ENCODE measurements around the gene ZFYVE28. TPM values are rescaled to one million over a fixed set of nuclear protein-coding genes. Genes with fewer than 3 reads are reported as not detected.
"Not testable (repeated sequence)": the region's sequence is repeated elsewhere in the genome, so short reads cannot be mapped to it uniquely, and the experiment has no call there.

Gene ZFYVE28
- total and polyA plus RNA-seq, 4 donors, result 7.0 to 25.9 (median 12.5) TPM

DNA sequence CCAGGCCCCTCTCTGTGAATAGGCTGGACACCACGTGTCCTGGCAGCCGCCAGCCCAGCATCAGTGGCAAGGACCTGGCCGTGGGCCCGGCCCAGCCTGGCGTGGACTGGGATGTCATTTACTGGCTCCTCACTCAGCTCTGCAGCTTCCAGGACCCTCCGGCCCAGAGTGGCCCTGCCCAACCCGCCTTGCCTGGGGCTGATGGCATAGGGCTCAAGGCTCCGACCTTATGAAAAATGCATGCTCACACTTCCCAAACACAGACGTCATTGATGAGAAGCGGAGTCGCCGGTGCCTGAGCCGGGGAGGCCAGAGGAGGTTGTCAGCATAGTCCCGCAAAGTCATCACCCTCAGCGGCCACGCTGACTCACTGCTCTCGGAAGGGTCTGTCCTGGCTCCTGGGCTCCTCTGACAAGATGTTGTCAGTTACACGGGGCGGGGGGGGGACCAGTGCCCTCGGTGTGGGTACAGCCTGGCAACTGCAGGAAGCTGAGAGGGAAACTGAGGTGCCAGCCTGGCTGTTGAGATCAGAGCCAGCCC lies 14.6 kb upstream of the ZFYVE28 start:
- H3K9me3 ChIP-seq (ENCODE audit: control insufficient read depth, low read length), result no peaks in the 10 kb centered on the region
- 67 to 73% methylated on average over 20 of the region's 20 CpGs for WGBS, 2 donors

DNA sequence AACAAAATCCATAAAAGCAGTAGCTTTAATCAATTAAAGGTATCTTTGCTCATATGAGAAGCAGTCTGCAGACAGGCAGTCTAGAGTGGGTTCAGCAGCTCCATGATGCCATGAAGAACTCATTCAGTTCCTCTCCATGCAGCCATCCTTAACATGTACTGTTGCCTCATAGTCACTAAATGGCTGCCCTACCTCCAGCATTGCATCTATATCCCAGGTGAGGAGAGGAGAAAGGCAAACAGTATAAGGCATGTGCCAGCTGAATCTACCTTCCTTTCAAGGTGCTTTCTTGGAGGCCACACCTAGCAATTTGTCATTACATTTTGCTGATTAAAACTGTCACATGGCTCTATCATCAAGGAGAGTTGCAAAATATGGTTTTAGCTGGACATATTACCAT lies 13.6 kb upstream of the ZFYVE28 start:
- DNase-seq, result no peak
- ATAC-seq (ENCODE audit: low FRiP score), result no peak
- intact Hi-C loops (cut with DNase I), result no loop called here
- Histone ChIP-seq H3K4me1 (ENCODE audit: control insufficient read depth in 1 of 2, insufficient read depth in 2 of 2, low read length in 2 of 2) (no peaks in the 10 kb centered on the region), H3K9me3 (ENCODE audit: control insufficient read depth, low read length) (no peaks in the 10 kb centered on the region), H3K36me3 (ENCODE audit: control insufficient read depth in 1 of 2, insufficient read depth in 2 of 2, low read length in 1 of 2) (no peaks in the 10 kb centered on the region), H3K4me3 (ENCODE audit: low read length in 2 of 2) (no peak overlapping the region), H3K27me3 (ENCODE audit: control insufficient read depth in 1 of 2, insufficient read depth in 2 of 2, low read length in 1 of 2) (no peaks in the 10 kb centered on the region), H3K27ac (ENCODE audit: low read depth in 1 of 2, low read length in 2 of 2) (no peak overlapping the region)

More for the DNA sequence above, 14.6 kb upstream of the ZFYVE28 start:
- Histone ChIP-seq H3K27ac (ENCODE audit: low read depth in 1 of 2, low read length in 2 of 2) (no peak overlapping the region), H3K4me3 (ENCODE audit: low read length in 2 of 2) (no peak overlapping the region), H3K36me3 (ENCODE audit: control insufficient read depth in 1 of 2, insufficient read depth in 2 of 2, low read length in 1 of 2) (no peaks in the 10 kb centered on the region), H3K4me1 (ENCODE audit: control insufficient read depth in 1 of 2, insufficient read depth in 2 of 2, low read length in 2 of 2) (no peaks in the 10 kb centered on the region), H3K27me3 (ENCODE audit: control insufficient read depth in 1 of 2, insufficient read depth in 2 of 2, low read length in 1 of 2) (no peaks in the 10 kb centered on the region)
- ATAC-seq (ENCODE audit: low FRiP score) (no peak), DNase-seq (peak in 1 of 2 donors; percentile 72)
- intact Hi-C loops (cut with DNase I), result no loop called here

DNA sequence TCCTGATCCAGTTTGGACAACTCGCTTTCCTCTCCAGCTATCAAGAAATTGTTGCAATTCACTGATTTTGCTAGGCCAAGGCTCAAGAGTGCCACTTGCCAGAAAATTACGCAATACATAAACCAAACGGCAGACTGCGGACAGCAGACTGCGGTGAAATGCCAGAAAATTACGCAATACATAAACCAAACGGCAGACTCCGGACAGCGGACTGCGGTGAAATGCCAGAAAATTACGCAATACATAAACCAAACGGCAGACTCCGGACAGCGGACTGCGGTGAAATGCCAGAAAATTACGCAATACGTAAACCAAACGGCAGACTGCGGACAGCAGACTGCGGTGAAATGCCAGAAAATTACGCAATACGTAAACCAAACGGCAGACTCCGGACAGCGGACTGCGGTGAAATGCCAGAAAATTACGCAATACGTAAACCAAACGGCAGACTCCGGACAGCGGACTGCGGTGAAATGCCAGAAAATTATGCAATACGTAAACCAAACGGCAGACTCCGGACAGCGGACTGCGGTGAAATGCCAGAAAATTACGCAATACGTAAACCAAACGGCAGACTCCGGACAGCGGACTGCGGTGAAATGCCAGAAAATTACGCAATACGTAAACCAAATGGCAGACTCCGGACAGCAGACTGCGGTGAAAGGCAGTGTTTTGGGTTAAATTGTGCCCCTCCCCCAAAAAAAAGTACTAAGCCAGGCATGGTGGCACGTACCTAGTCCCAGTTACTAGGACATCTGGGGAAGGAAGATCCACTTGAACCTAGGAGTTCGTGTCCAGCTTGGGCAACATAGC lies 11.7 kb upstream of the ZFYVE28 start:
- ATAC-seq (ENCODE audit: low FRiP score); intact Hi-C loops (cut with DNase I); DNase-seq; H3K9me3 ChIP-seq (ENCODE audit: control insufficient read depth, low read length); H3K4me3 ChIP-seq (ENCODE audit: low read length in 2 of 2); H3K4me1 ChIP-seq (ENCODE audit: control insufficient read depth in 1 of 2, insufficient read depth in 2 of 2, low read length in 2 of 2); H3K27me3 ChIP-seq (ENCODE audit: control insufficient read depth in 1 of 2, insufficient read depth in 2 of 2, low read length in 1 of 2); H3K36me3 ChIP-seq (ENCODE audit: control insufficient read depth in 1 of 2, insufficient read depth in 2 of 2, low read length in 1 of 2); H3K27ac ChIP-seq (ENCODE audit: low read depth in 1 of 2, low read length in 2 of 2): not testable (repeated sequence)
- 83 to 85% methylated on average over 27 to 30 of the region's 49 CpGs for WGBS, 2 donors

DNA sequence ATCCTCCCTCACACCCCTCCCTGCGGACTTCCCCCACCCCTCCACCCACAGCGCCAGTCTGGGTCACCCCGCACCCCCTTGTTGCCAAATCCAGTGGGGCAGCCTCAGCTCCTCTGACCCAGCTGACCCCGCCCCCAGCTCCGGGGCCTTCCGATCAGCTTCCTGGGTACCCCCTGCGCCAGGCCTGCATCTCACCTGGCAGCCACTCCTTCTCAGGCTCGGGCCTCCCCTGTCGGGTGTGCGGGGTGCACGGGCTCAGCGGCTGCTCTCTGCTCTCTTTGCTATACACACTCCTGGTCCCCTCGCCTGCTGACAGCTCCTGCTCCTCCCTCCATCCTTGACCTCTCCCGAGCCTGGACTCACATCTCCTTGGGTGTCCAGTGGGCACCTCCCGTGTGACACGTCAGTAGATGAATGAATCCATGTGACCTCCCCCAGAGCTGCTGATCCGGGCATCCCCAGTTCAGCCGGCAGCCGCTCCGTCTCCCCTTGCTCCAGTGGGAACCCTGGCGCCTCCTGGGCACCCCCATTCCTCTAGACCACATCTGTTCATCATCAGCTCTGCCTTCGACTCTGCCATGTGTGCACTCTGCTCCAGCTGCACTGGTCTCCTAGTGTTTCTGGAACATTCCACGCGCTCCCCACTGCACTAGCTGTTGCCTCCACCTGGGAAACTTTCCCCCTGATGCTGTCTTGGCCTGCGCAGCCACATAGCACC lies 10.2 kb upstream of the ZFYVE28 start:
- no peak for DNase-seq
- H3K4me3 ChIP-seq (ENCODE audit: low read length in 2 of 2), result no peak overlapping the region
- H3K36me3 ChIP-seq (ENCODE audit: control insufficient read depth in 1 of 2, insufficient read depth in 2 of 2, low read length in 1 of 2), result no peaks in the 10 kb centered on the region
- H3K9me3 ChIP-seq (ENCODE audit: control insufficient read depth, low read length), result no peaks in the 10 kb centered on the region
- intact Hi-C loops (cut with DNase I), result no loop called here
- WGBS, 2 donors, result 73 to 79% methylated on average over 25 of the region's 25 CpGs
- no peak overlapping the region for H3K27ac ChIP-seq (ENCODE audit: low read depth in 1 of 2, low read length in 2 of 2)
- no peaks in the 10 kb centered on the region for H3K4me1 ChIP-seq (ENCODE audit: control insufficient read depth in 1 of 2, insufficient read depth in 2 of 2, low read length in 2 of 2)
- no peak for ATAC-seq (ENCODE audit: low FRiP score)
- no peaks in the 10 kb centered on the region for H3K27me3 ChIP-seq (ENCODE audit: control insufficient read depth in 1 of 2, insufficient read depth in 2 of 2, low read length in 1 of 2)

DNA sequence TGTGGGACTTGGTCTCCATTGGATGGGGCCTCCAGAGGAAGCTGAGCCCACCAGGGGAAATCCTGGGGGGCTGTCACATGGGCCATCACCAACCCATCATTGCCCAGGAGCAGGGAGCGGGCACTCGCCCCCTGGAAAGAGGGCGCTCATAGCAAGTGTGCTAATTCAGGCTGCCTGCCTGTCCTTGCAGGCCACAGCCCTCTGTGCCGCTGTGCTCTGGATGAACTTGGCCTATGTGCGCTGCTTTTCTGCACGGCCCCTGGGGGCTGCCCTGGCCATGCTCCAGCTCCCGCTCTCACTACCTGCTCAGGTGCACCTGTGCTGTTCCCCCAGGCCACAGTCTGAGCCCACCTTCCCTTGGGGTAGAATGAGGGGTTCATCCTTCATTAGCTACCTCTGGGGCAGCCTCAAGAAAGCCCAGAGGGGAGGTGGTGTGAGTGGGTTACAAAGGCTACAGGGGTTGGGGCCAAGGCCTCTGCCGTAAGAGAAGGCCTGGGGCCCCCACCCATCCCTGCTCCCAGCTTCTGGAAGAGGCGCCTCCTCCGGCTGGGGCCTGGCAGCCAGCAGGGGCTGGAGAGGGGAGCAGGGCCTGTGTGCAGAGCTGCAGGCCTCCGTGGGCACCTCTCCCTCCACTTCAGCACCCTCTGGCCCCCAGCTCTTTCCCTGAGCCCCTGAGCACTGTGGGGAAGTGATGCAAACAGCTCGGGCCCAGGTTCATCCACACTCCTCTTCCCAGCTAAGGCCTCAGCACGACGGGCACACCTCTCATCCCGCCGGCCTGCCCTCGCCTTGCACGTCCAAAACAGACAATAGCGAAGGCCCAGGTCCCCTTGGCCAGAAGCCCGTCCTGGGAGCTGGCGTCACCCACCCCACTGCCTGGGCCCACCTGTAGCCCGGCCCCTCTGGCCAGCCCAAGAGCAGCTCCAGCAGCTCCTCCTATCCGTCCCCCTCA lies 9.2 kb upstream of the ZFYVE28 start:
- no peak overlapping the region for H3K4me3 ChIP-seq (ENCODE audit: low read length in 2 of 2)
- no peaks in the 10 kb centered on the region for H3K27me3 ChIP-seq (ENCODE audit: control insufficient read depth in 1 of 2, insufficient read depth in 2 of 2, low read length in 1 of 2)
- ATAC-seq (ENCODE audit: low FRiP score) (no peak), DNase-seq (no peak)
- no peaks in the 10 kb centered on the region for H3K9me3 ChIP-seq (ENCODE audit: control insufficient read depth, low read length)
- no peaks in the 10 kb centered on the region for H3K36me3 ChIP-seq (ENCODE audit: control insufficient read depth in 1 of 2, insufficient read depth in 2 of 2, low read length in 1 of 2)
- WGBS, 2 donors, result 92% methylated on average over 23 of the region's 23 CpGs
- H3K27ac ChIP-seq (ENCODE audit: low read depth in 1 of 2, low read length in 2 of 2), result no peak overlapping the region
- intact Hi-C loops (cut with DNase I), result no loop called here
- H3K4me1 ChIP-seq (ENCODE audit: control insufficient read depth in 1 of 2, insufficient read depth in 2 of 2, low read length in 2 of 2), result no peaks in the 10 kb centered on the region

DNA sequence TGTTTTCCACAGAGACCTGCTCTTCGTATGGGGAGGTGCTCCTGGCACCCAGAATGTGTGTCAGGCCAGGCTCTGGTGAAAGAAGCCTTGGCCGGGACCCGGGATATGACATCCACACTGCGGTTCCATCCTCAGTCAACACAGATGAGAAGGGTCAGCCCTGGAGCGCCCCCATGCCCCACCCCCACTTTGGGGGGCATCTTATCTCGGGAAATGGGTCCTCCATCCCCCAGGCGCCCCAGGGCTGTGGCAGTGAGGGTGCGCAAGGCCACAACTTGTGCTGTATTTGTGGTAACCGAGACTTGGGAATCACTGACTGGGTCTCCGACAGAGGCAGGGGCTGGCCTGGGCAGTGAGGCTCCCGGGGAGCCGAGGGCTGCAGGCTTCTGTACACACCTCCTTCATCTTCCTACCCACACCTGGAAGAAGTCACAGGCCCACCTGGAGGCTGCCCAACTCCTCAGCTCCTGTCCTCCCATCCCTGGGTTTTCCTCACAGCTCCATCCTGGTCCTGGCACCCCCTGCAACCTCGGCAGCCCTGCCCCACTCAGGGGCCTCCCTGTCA lies 8.3 kb upstream of the ZFYVE28 start:
- no peaks in the 10 kb centered on the region for H3K4me1 ChIP-seq (ENCODE audit: control insufficient read depth in 1 of 2, insufficient read depth in 2 of 2, low read length in 2 of 2)
- no peaks in the 10 kb centered on the region for H3K9me3 ChIP-seq (ENCODE audit: control insufficient read depth, low read length)
- WGBS, 2 donors, result 88 to 90% methylated on average over 13 of the region's 13 CpGs
- ATAC-seq (ENCODE audit: low FRiP score) (no peak), DNase-seq (peak in 1 of 2 donors; percentile 71)
- no peaks in the 10 kb centered on the region for H3K27me3 ChIP-seq (ENCODE audit: control insufficient read depth in 1 of 2, insufficient read depth in 2 of 2, low read length in 1 of 2)
- no peak overlapping the region for H3K4me3 ChIP-seq (ENCODE audit: low read length in 2 of 2)
- no peaks in the 10 kb centered on the region for H3K36me3 ChIP-seq (ENCODE audit: control insufficient read depth in 1 of 2, insufficient read depth in 2 of 2, low read length in 1 of 2)
- H3K27ac ChIP-seq (ENCODE audit: low read depth in 1 of 2, low read length in 2 of 2), result no peak overlapping the region
- intact Hi-C loops (cut with DNase I), result no loop called here

DNA sequence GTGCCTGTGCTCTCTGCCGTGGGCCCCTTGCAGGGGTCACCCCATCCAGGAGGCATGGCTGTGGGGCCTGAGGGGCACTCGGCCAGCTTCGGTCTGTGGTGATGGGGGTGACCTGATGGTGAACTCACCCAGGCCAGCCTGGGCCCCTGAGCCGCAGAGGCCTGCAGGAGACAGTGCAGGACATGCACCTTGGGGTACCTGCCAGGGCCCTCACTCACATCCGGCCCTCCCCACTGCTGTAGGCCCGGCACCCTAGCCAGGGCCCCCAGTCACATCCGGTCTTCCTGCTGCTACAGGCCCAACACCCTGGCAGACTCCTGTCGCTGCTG lies 7.6 kb upstream of the ZFYVE28 start:
- ATAC-seq (ENCODE audit: low FRiP score) (peak; percentile 40), DNase-seq (no peak)
- Histone ChIP-seq H3K27ac (ENCODE audit: low read depth in 1 of 2, low read length in 2 of 2) (no peak overlapping the region), H3K27me3 (ENCODE audit: control insufficient read depth in 1 of 2, insufficient read depth in 2 of 2, low read length in 1 of 2) (no peaks in the 10 kb centered on the region), H3K36me3 (ENCODE audit: control insufficient read depth in 1 of 2, insufficient read depth in 2 of 2, low read length in 1 of 2) (no peaks in the 10 kb centered on the region), H3K9me3 (ENCODE audit: control insufficient read depth, low read length) (no peaks in the 10 kb centered on the region), H3K4me1 (ENCODE audit: control insufficient read depth in 1 of 2, insufficient read depth in 2 of 2, low read length in 2 of 2) (no peaks in the 10 kb centered on the region), H3K4me3 (ENCODE audit: low read length in 2 of 2) (no peak overlapping the region)
- WGBS, 2 donors, result 91% methylated on average over 8 of the region's 8 CpGs
- intact Hi-C loops (cut with DNase I), result no loop called here

DNA sequence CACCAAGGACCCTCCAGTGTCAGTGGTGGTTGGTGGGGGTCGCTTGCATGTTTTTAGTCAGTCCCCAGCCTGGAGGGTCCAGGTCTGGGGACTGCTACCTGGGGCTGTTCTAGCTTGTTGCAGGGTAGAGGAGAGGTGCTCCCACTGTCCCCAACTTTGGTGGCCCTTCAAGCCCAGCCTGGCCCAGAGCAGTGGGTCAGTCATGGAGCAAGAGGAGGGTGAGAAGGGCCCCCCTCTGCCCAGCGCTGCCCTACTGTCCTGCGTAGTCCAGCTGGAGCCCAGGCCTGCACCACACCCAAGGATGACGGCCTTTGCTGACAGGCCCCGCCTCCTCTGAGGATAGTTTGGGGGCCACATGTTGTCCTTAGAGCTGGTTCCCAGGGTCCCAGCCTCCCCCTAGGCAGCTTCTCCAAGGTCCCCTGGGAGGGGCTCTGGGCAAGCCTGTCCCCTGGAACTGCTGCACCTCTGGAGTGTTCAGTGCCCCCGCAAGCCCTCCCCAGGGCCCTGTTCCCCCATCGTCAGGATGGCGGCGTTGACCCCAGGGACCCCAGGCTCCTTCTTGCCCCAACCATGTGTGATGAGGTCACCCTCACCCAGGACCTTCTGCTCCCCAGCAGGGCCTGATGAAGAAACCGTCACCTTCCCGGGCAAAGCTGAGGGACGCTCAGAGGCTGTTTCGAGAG lies 7.1 kb upstream of the ZFYVE28 start:
- H3K27me3 ChIP-seq (ENCODE audit: control insufficient read depth in 1 of 2, insufficient read depth in 2 of 2, low read length in 1 of 2), result no peaks in the 10 kb centered on the region
- ATAC-seq (ENCODE audit: low FRiP score), result no peak
- H3K27ac ChIP-seq (ENCODE audit: low read depth in 1 of 2, low read length in 2 of 2), result no peak overlapping the region
- no peak overlapping the region for H3K4me3 ChIP-seq (ENCODE audit: low read length in 2 of 2)
- DNase-seq, result no peak
- no peaks in the 10 kb centered on the region for H3K9me3 ChIP-seq (ENCODE audit: control insufficient read depth, low read length)
- intact Hi-C loops (cut with DNase I), result no loop called here
- 95% methylated on average over 13 of the region's 13 CpGs for WGBS, 2 donors
- no peaks in the 10 kb centered on the region for H3K4me1 ChIP-seq (ENCODE audit: control insufficient read depth in 1 of 2, insufficient read depth in 2 of 2, low read length in 2 of 2)
- H3K36me3 ChIP-seq (ENCODE audit: control insufficient read depth in 1 of 2, insufficient read depth in 2 of 2, low read length in 1 of 2), result no peaks in the 10 kb centered on the region
